Bronchial epithelial cell (primary cell): ENCODE data around the gene ERVFRD-1. TPM values are rescaled to one million over a fixed set of nuclear protein-coding genes. Genes with fewer than 3 reads are reported as not detected.

ENCODE experiments used
- DNase-seq: peaks from one replicate; pipeline ENCODE4 v3.0.0-alpha.2; 2010; ENCODE audit warnings: low read depth
- FAIRE-seq: peaks from 2 replicates; lab custom pipeline; 2011; peaks lifted over from hg19 to GRCh38; lab: Jason Lieb, UNC
- H3K27me3 ChIP-seq: 2 replicates; pipeline ENCODE4 v1.5.1; 2011; ENCODE audit warnings: low read length; ENCODE audit not compliant: control insufficient read depth, insufficient read depth
- H3K36me3 ChIP-seq: 2 replicates; pipeline ENCODE4 v1.5.1; 2011; ENCODE audit warnings: low read length; ENCODE audit not compliant: control insufficient read depth, insufficient read depth
- H3K4me3 ChIP-seq: 2 replicates; pipeline ENCODE4 v1.5.1; 2011; ENCODE audit warnings: mild to moderate bottlenecking, low read depth, low read length, control low read depth
- CTCF ChIP-seq: IDR thresholded peaks from 2 replicates; pipeline ENCODE4 v1.5.1; 2011; ENCODE audit warnings: mild to moderate bottlenecking, moderate library complexity, low read length, control low read depth, inconsistent platforms; ENCODE audit not compliant: insufficient read depth, severe bottlenecking
- total RNA-seq: library from RNA; depleted of rRNA; stranded (reverse); fragments of >200 nt; gene quantifications from 2 replicates; pipeline ENCODE4 v1.2.1, GENCODE V29; 2014

ERVFRD-1 gene
- total RNA-seq, 1 donor from 2014 or later, result not detected

- no peak for FAIRE-seq
- Histone ChIP-seq H3K36me3 (peaks cover 3% of the 10 kb centered on the region), H3K27me3 (no peaks in the 10 kb centered on the region), H3K4me3 (no peak overlapping the region)
- TF ChIP-seq CTCF, result no peak
- DNase-seq, result no peak
Measured at GRCh38 chr6:11133281-11133680, 21.8 kb upstream of the ERVFRD-1 start.

DNA sequence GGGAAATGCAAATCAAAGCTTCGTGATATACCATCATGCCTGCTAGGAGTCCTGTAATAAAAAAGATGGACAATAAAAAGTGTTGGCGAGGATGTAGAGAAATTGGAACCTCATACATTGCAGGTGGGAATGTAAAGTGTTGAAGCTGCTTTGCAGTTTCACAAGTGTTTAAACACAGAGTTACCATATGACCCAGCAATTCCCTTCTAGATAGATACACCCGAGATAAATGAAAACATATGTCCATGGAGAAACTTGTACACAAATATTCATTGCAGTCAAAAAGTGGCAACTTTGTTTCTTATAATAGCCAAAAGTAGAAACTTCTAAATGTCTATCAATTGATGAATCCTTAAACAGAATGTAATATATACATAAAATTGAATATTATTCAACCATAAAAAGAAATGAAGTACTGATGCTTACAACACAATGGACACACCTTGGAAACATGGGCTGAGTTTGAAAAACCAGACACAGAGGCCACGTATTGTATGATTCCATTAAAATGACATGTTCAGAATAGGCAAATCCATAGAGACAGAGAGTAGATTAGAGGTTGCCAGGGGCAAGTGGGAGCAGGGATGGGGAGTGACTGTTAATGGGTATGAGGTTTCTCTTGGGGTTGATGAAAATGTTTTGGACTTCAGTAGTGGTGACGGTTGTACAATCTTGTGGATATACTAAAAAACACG is 20.8 kb upstream of the ERVFRD-1 start:
- TF ChIP-seq CTCF, result no peak
- H3K4me3 ChIP-seq, result no peak overlapping the region
- peaks cover 4% of the 10 kb centered on the region for H3K36me3 ChIP-seq
- DNase-seq (no peak), FAIRE-seq (no peak)
- H3K27me3 ChIP-seq, result no peaks in the 10 kb centered on the region

DNA sequence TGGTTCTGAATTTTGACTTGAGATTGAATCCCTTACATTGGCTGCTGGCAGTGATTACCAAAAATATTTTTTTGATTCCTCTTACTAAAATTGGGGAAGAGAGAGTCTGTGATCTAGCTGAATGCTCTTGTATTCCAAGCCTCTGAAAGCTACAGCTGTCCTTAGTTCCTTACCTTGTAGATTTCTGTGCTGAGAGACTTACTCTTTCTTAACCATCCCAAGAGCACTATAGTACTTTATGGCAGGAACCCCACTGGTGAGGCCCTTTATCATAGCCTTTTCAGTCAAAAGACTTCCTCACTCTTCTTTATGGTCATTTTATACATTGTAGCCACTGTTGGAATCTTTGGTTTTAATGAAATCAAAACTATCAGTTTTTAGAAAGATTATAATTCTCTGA is 19.1 kb upstream of the ERVFRD-1 start:
- no peak for FAIRE-seq
- no peak for TF ChIP-seq CTCF
- no peak for DNase-seq
- Histone ChIP-seq H3K27me3 (no peaks in the 10 kb centered on the region), H3K36me3 (peaks cover 8% of the 10 kb centered on the region), H3K4me3 (no peak overlapping the region)

- H3K27me3 ChIP-seq, result no peaks in the 10 kb centered on the region
- TF ChIP-seq CTCF, result no peak
- FAIRE-seq, result no peak
Measured at GRCh38 chr6:11129908-11130565, 18.5 kb upstream of the ERVFRD-1 start.

GRCh38 chr6:11128608-11129007 is 17.1 kb upstream of the ERVFRD-1 start:
- no peak for FAIRE-seq

More at GRCh38 chr6:11129908-11130565, 18.5 kb upstream of the ERVFRD-1 start:
- no peak for DNase-seq
- Histone ChIP-seq H3K4me3 (no peak overlapping the region), H3K36me3 (peaks cover 5% of the 10 kb centered on the region)

More at GRCh38 chr6:11128608-11129007, 17.1 kb upstream of the ERVFRD-1 start:
- Histone ChIP-seq H3K27me3 (no peaks in the 10 kb centered on the region), H3K4me3 (no peak overlapping the region), H3K36me3 (peaks cover 5% of the 10 kb centered on the region)
- no peak for TF ChIP-seq CTCF
- DNase-seq, result no peak
